K562 (cell line): ENCODE results near the gene ASMTL. TPM values are rescaled to one million over a fixed set of nuclear protein-coding genes. Genes with fewer than 3 reads are reported as not detected.

Experiments
- ATAC-seq: fragments of 200-7000 bp; cut with Tn5 transposase; 3 replicates; pipeline ENCODE4 v1.9.1; 2020; ENCODE audit warnings: moderate library complexity
- BruUV-seq: library from RNA; stranded (reverse); fragments of 400-500 nt; replicated peaks from 2 replicates; lab custom pipeline; 2021; lab: Mats Ljungman, UMichigan
- CTCF ChIA-PET: fragments of 300-600 bp; formaldehyde crosslinking; extraction: SDS; loops from one replicate; lab custom pipeline; 2021; ENCODE audit warnings: low intra/inter-chr PET ratio; lab: Yijun Ruan, JAX
- POLR2A ChIA-PET: fragments of 300-600, 350-650 bp; sonication (Branson Sonifier 250); formaldehyde crosslinking; extraction: SDS; loops from one replicate; lab custom pipeline; 2021; ENCODE audit warnings: antibody characterized with exemption, inconsistent platforms; lab: Yijun Ruan, JAX
- DNase-seq, 4 experiments: peaks; one replicate each; pipeline versions ENCODE4 v3.0.0 to v3.0.0-alpha.2; 2011 to 2018; ENCODE audit warnings: low spot score in 3 of 4, mixed read lengths in 3 of 4; ENCODE audit errors: extremely low read depth in 1 of 4
- FAIRE-seq: peaks from 2 replicates; lab custom pipeline; 2011; peaks lifted over from hg19 to GRCh38; lab: Jason Lieb, UNC
- H2AFZ ChIP-seq: 2 replicates; pipeline ENCODE4 v1.6.0; 2011; ENCODE audit warnings: low read depth, low read length, control low read depth, inconsistent platforms
- H3K27ac ChIP-seq: fragments of 200-600 bp; 3 replicates; pipeline ENCODE4 v1.8.0; 2011; ENCODE audit warnings: low read depth, mild to moderate bottlenecking, control low read depth, inconsistent platforms, low read length, moderate library complexity, mixed read lengths; ENCODE audit errors: extremely low read depth
- H3K27me3 ChIP-seq, 2 experiments: fragments of 300-600 bp in 1 of 2; 2 replicates in 1 of 2; 3 replicates in 1 of 2; pipeline versions ENCODE4 v1.6.0 to v1.8.0; 2011; ENCODE audit warnings: inconsistent platforms in 2 of 2, low read length in 2 of 2, mild to moderate bottlenecking in 1 of 2, mixed read lengths in 1 of 2, moderate library complexity in 1 of 2; ENCODE audit not compliant: control insufficient read depth in 2 of 2, insufficient read depth in 2 of 2
- H3K36me3 ChIP-seq: fragments of 300-600 bp; 3 replicates; pipeline ENCODE4 v1.8.0; 2011; ENCODE audit warnings: mild to moderate bottlenecking, low read length, inconsistent platforms; ENCODE audit not compliant: control insufficient read depth, insufficient read depth
- H3K4me1 ChIP-seq, 2 experiments: fragments of 200-600 bp in 1 of 2; replicated peaks in 1 of 2; 2 replicates in 1 of 2; 3 replicates in 1 of 2; pipeline versions ENCODE4 v1.5.1 to v1.8.0; 2011; ENCODE audit warnings: inconsistent platforms in 2 of 2, low read length in 2 of 2, mild to moderate bottlenecking in 1 of 2, mixed read lengths in 1 of 2, moderate library complexity in 1 of 2; ENCODE audit not compliant: control insufficient read depth in 2 of 2, insufficient read depth in 2 of 2
- H3K4me2 ChIP-seq: 2 replicates; pipeline ENCODE4 v1.6.1; 2011; ENCODE audit warnings: low read length, control low read depth, inconsistent platforms, mixed read lengths; ENCODE audit not compliant: insufficient read depth
- H3K4me3 ChIP-seq: fragments of 200-600 bp; sonication (generic), shearing (Covaris generic); 2 replicates; pipeline ENCODE4 v1.5.1; 2016; ENCODE audit warnings: control low read depth, inconsistent platforms
- H3K79me2 ChIP-seq: fragments of 200-600 bp; 3 replicates; pipeline ENCODE4 v1.8.0; 2011; ENCODE audit warnings: low read length, inconsistent platforms; ENCODE audit not compliant: control insufficient read depth, insufficient read depth
- H3K9ac ChIP-seq, 2 experiments: 2 replicates each; pipeline versions ENCODE4 v1.6.0 to v1.6.1; 2011; ENCODE audit warnings: low read depth in 2 of 2, low read length in 2 of 2, control low read depth in 1 of 2, inconsistent platforms in 1 of 2, mild to moderate bottlenecking in 1 of 2, mixed read lengths in 1 of 2; ENCODE audit not compliant: insufficient read depth in 1 of 2
- H3K9me1 ChIP-seq: one replicate; pipeline ENCODE4 v1.6.0; 2011; ENCODE audit warnings: inconsistent platforms, mild to moderate bottlenecking, low read length, moderate library complexity; ENCODE audit not compliant: control insufficient read depth, insufficient read depth
- H3K9me3 ChIP-seq: replicated peaks from 2 replicates; pipeline ENCODE4 v1.5.1; 2011; ENCODE audit warnings: low read depth, low read length, inconsistent platforms; ENCODE audit not compliant: control insufficient read depth, insufficient read depth
- H4K20me1 ChIP-seq: replicated peaks from 2 replicates; pipeline ENCODE4 v1.6.1; 2011; ENCODE audit warnings: low read length, inconsistent platforms, mixed read lengths; ENCODE audit not compliant: control insufficient read depth, insufficient read depth
- E2F6 ChIP-seq, 2 experiments: IDR thresholded peaks; 2 replicates each; pipeline ENCODE4 v1.6.1; 2011; ENCODE audit warnings: borderline replicate concordance in 1 of 2, control low read depth in 1 of 2, low read depth in 1 of 2, low read length in 1 of 2, mild to moderate bottlenecking in 1 of 2, mixed read lengths in 1 of 2, moderate library complexity in 1 of 2; ENCODE audit not compliant: insufficient read depth in 1 of 2, insufficient read length in 1 of 2, poor library complexity in 1 of 2, severe bottlenecking in 1 of 2; ENCODE audit errors: extremely low read depth in 1 of 2
- WGBS: fragments of 100-300 bp; shearing (Covaris generic); methylation state at CpG from one replicate; pipeline ENCODE4 v1.1.6; 2016; ENCODE audit warnings: low coverage, mixed read lengths; ENCODE audit not compliant: insufficient coverage; ENCODE audit errors: missing lambda C conversion rate; 5-methylcytosine and 5-hydroxymethylcytosine counted together
- in situ Hi-C: fragments of 300-500 bp; cut with MboI; formaldehyde crosslinking; loops from 4 replicates; pipeline ENCODE4 v1.15.0; 2018; ENCODE audit warnings: inconsistent platforms, mixed read lengths
- intact Hi-C: fragments of 100-400 bp; cut with micrococcal nuclease; formaldehyde crosslinking; loops from 2 replicates; pipeline ENCODE4 v1.14.2; 2022
- polyA plus RNA-seq, 8 experiments: library from polyadenylated mRNA; depleted of rRNA in 4 of 8; stranded (reverse) in 5 of 8; unstranded in 3 of 8; fragments of >200 nt; fragmentation: Nextera tagmentation in 2 of 8; fragmentation: Illumina TruSeq in 1 of 8; extraction: Ambion mirVana in 2 of 8; extraction: Trizol in 1 of 8; gene quantifications; 2 replicates each; pipeline versions ENCODE4 v1.2.1 to v1.2.3, GENCODE V29; 2011 to 2014; ENCODE audit warnings: inconsistent platforms in 1 of 8, missing spikeins in 1 of 8
- total RNA-seq, 7 experiments: library from RNA; depleted of rRNA in 6 of 7; stranded (reverse); fragments of >200 nt in 6 of 7; fragmentation: Illumina TruSeq in 2 of 7; extraction: Trizol in 2 of 7; gene quantifications; 2 replicates each; pipeline versions ENCODE4 v1.2.1 to v1.2.3, GENCODE V29; 2011 to 2021; ENCODE audit warnings: low replicate concordance in 1 of 7
- TF ChIP-seq, protein P1 (sequence below): sonication (generic); formaldehyde crosslinking; IDR thresholded peaks from 2 replicates; pipeline ENCODE4 v1.8.1; 2023; ENCODE audit warnings: mild to moderate bottlenecking, missing genetic modification reagents

ASMTL gene
- total and polyA plus RNA-seq, 9 of the 15 experiments (the other 6 are each of a cell fraction or from before 2014, with no cell fraction given), result 0.56 to 20.6 (median 7.6) TPM

GRCh38 chrX:1442724-1443367 is 9.9 kb downstream of the ASMTL start:
- H3K9me1 ChIP-seq, result no peaks in the 10 kb centered on the region
- DNase-seq, result no peak
- intact Hi-C loops, result no loop called here
- no TSS peak for BruUV-seq
- no peak overlapping the region for H3K9ac ChIP-seq
- no peak for FAIRE-seq
- TF ChIP-seq, protein P1, sequence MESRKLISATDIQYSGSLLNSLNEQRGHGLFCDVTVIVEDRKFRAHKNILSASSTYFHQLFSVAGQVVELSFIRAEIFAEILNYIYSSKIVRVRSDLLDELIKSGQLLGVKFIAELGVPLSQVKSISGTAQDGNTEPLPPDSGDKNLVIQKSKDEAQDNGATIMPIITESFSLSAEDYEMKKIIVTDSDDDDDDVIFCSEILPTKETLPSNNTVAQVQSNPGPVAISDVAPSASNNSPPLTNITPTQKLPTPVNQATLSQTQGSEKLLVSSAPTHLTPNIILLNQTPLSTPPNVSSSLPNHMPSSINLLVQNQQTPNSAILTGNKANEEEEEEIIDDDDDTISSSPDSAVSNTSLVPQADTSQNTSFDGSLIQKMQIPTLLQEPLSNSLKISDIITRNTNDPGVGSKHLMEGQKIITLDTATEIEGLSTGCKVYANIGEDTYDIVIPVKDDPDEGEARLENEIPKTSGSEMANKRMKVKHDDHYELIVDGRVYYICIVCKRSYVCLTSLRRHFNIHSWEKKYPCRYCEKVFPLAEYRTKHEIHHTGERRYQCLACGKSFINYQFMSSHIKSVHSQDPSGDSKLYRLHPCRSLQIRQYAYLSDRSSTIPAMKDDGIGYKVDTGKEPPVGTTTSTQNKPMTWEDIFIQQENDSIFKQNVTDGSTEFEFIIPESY (CRISPR knock-in tag), result peak; percentile 20; the same call in 1 of the 2 replicates
- TF ChIP-seq E2F6 (IDR thresholded peaks at IDR 0.05; ENCODE audit: borderline replicate concordance in 1 of 2, extremely low read depth in 1 of 2, insufficient read depth in 1 of 2, insufficient read length in 1 of 2, low read depth in 1 of 2, low read length in 1 of 2, poor library complexity in 1 of 2, severe bottlenecking in 1 of 2), result no peak
- CTCF ChIA-PET, result no interaction called here
- H3K9me3 ChIP-seq, result no peaks in the 10 kb centered on the region; the same call in 1 of the 2 replicates
- H3K4me1 ChIP-seq, result no peaks in the 10 kb centered on the region; a peak in 1 of 5 replicates
- H3K27ac ChIP-seq, result no peak overlapping the region
- H3K79me2 ChIP-seq, result no peaks in the 10 kb centered on the region
- H3K4me3 ChIP-seq, result no peak overlapping the region
- peaks cover 8% of the 10 kb centered on the region; the same call in 1 of the 3 replicates for H3K36me3 ChIP-seq
- ATAC-seq, result no peak
- in situ Hi-C loops, result no loop called here
- no peaks in the 10 kb centered on the region for H3K27me3 ChIP-seq
- H2AFZ ChIP-seq, result no peak overlapping the region
- 67% methylated on average over 1 of the region's 38 CpGs for WGBS
- no peaks in the 10 kb centered on the region for H4K20me1 ChIP-seq
- H3K4me2 ChIP-seq, result no peak overlapping the region
- POLR2A ChIA-PET, result no interaction called here
